ENCODE measurements around the gene TMEM145.

DNA sequence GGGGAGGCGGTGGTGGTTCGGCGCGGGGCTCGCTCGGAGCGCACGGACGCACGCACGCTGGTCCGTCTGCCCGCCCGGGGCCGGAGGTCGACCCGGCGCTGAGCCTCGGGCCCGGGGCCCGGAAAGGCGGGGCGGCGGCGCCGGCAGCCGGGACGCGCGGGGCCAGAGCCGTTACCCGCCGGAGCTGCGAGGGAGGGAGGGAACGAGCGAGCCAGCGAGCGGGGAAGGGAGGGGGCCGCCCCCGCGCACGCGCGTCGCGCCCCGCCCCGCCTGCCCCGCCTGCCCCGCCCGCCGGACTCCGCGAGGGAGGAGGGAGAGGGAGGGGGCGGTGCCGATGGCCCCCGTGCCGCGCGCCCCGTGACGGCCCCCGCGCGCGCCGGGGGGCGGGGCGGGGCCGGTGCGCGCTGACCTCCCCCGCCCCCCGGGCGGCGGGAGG lies 29.0 kb upstream of the TMEM145 start:
- TF ChIP-seq, protein P1, sequence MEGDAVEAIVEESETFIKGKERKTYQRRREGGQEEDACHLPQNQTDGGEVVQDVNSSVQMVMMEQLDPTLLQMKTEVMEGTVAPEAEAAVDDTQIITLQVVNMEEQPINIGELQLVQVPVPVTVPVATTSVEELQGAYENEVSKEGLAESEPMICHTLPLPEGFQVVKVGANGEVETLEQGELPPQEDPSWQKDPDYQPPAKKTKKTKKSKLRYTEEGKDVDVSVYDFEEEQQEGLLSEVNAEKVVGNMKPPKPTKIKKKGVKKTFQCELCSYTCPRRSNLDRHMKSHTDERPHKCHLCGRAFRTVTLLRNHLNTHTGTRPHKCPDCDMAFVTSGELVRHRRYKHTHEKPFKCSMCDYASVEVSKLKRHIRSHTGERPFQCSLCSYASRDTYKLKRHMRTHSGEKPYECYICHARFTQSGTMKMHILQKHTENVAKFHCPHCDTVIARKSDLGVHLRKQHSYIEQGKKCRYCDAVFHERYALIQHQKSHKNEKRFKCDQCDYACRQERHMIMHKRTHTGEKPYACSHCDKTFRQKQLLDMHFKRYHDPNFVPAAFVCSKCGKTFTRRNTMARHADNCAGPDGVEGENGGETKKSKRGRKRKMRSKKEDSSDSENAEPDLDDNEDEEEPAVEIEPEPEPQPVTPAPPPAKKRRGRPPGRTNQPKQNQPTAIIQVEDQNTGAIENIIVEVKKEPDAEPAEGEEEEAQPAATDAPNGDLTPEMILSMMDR (IDR thresholded peaks at IDR 0.05; ENCODE audit: poor library complexity, severe bottlenecking), result no peak
- TF ChIP-seq EP300 (conservative IDR thresholded peaks at IDR 0.05; ENCODE audit: poor library complexity, severe bottlenecking), result no peak
